HG02970 (cell line): Measurements from ENCODE around the gene TAAR6.
"Not testable (repeated sequence)": the region's sequence is repeated elsewhere in the genome, so short reads cannot be mapped to it uniquely, and the experiment has no call there.

Source experiments
- ATAC-seq: cut with Tn5 transposase; IDR thresholded peaks from one replicate; pipeline ENCODE4 v1.9.1; 2021; ENCODE audit warnings: mild to moderate bottlenecking, moderate library complexity, moderate number of reproducible peaks; ENCODE audit not compliant: unreplicated experiment, low FRiP score

TAAR6 gene

DNA sequence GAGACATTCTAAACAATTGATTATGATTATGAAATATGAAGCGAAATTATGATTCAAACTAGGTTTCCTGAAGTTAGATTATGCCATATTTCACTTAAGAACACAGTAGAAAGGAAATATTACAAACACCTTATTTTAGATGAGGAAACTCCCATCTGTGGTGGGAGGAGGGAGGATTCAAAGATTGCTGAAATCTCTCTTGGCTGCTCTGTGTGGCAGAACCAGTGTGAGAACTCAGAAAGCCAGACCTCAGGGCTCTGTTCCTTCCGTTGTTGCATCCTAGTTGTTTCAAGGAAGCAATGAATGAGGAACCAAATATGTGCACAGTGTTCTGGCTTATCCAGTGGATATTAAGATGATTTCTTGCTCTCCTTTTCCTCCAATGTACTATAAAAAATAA, 17.3 kb downstream of the TAAR6 start:
- no peak for ATAC-seq

DNA sequence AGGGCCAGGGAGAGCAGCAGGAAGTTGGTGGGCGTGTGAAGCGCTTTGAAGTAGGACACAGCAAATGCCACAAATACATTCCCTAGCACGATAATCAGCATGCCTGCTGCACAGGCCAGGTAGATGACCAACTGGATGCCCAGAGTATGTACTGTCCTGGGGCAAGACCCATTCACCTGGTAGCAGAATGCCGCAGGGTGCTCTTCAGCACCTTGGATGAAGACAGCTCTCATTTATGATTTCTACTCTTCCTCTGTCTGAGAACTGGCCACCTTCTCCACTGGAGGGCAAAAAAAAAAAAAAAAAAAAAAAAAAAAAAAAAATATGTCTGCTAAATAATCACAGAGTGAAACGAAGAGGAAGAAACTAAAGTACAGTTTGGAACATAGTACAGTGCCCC, 19.3 kb downstream of the TAAR6 start, which contains the start of gene TAAR5:
TSS of gene TAAR5 (minus strand) at position 288 of the 400 bp plus-strand sequence. CDS start at position 233, 55 bp downstream.
- ATAC-seq: no peak

DNA sequence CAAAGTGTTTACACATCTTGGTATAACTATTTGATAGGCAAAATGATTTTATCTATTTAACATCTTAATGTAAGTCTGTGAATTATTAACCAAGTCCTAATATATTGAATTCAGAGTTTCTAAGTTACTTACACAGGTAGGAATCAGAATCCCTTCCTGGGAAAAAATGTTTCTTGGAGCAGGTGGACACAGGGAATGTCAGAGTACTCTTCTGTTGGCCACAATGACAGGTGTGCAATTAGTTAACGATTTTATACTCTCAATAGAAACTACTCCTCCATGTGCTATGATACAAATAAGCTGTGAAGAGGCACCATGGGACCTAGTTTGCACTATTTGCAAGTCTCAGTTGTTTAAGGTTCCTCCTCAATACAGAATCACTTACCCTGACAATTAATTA, 20.2 kb downstream of the TAAR6 start:
- ATAC-seq: no peak

DNA sequence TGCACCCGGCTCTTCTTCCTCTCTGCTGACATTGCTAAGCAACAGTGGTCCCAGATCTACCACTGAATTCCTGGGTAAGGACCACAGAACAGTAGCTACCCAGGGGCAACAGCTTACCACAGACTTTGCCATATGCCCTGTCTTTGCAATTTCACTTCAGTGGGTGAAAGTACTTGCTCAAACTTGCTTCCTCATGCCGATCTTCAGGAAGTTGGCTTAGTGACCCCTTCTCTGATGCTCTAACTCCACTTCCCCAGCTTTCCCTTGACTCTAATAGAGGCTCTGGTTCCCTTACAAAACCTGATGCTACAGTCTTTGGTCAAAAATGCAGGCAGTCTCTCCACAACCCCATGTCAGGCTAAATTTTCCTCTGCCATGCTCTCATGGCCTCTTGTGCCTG, 22.7 kb downstream of the TAAR6 start:
- no peak for ATAC-seq

DNA sequence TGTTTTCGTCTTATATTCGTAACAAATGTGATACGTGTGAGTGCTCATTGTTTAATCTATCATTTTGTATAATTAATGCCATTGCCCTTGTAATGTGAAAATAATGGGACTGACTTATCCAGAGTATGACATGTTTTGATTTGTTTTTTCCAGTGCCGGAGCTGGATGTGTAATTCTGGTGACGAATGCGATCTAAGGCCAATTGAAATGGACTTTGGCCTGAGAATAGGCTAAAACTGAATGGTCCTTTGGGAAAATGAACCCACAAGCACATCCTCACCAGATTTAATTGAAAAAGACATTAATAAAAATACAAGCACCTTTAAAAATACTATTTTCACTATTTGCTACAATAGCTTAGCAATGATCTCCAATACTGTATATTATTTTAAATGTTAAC, 26.1 kb downstream of the TAAR6 start:
- ATAC-seq: no peak

DNA sequence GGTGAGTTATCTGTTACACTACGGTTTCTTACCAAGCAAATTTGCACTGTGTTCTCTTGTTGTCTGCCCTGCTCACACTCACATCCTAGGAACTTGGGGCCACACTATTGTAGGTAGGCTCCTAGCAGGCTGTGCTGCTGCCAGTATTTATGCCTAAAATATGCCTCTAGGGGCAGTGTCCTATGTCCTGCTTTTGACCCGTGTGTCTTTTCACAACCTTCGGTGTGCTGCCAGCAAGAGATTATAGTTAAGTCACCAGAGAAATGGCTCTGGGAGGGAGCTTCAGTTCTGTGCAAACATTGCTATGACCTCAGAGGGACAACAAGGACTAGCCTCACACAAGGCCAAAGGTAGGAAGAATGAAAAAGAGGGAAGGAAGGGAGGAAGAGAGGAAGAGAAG, 28.4 kb downstream of the TAAR6 start:
- ATAC-seq: no peak

DNA sequence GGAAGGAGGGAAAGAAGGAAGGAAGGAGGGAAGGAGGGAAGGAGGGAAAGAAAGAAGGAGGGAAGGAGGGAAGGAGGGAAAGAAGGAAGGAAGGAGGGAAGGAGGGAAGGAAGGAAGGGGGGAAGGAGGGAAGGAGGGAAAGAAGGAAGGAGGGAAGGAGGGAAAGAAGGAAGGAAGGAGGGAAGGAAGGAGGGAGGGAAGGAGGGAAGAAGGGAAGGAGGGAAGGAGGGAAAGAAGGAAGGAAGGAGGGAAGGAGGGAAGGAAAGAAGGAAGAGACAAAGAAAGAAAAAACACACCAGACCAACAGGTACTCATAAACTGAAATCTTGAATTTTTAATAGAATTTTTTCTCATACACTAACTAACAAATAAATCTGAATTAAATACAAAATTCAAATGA, 30.8 kb downstream of the TAAR6 start:
- ATAC-seq: not testable (repeated sequence)

DNA sequence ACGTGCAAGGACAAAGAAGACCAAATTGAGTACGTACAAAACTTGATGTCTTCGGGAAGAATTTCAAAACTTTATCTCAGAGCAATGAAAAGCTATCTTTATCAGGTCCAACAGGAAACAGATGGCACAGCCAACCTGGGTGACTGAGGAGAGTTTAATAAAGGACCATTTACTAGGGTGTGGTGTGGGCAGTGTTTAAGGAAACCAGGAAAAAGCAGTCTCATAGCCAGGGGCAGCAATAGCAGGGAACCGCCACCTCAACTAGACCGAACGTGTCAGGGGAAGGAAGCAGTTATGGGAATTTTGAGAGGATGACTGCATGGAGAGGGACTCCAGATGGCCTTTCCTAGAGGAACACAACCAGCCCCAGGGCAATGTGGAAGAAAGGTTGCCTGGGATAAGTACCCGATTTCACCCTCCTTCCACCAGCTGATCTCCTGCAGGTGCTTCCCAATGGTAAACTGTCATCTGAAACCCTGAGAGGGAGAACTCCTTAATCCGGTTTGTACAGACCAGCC, 34.6 kb downstream of the TAAR6 start:
- ATAC-seq: no peak

DNA sequence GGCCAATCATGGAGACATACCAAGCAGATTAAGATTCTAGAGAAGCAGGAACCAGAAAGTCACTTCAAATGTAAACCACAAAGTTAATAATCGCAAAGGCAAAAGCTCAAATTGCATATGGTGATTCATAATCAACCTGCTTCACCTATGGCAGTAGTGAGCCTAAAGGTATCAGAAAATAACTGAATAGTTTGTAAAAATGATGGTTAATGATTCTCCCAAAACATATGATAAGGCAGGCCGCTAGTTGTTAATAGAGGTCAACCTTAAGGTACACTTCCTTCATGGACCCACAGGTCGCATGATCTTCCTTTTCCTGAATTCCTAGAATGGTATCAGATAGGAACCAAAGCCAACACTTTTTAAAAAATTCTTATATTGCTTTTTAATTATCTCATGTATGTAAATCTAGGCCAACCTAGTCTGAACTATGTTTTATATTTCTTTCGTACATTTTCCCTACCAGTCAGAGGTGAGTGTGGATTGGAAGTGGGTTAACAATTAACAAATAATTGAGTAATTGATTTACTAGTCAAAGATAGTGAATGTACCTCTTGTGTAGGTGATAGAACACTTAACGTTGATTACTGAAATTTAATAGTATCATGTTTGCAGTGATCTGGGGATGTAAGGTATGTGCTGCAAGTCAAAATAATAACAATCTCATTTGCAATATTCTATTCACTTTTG, 37.6 kb downstream of the TAAR6 start:
- peak; percentile 74 for ATAC-seq

DNA sequence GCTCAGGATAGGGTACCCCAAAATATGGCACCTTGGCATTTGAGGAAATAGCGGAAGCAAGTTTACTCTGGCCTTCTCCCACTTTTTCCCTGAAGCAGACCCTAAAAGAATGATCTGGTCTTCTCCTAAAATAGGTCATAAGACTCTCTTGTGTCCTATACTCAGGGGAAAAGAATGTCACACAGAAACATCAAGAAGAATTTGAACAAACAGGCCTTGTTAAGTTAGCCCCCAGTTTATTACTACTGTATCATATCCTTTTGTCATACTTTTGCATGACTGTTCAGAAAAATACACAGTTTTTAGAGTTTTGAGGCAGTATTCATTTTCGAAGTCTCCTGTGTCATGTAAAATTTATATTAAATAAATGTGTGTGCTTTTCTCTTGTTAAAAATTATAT, 41.5 kb downstream of the TAAR6 start:
- ATAC-seq: no peak

DNA sequence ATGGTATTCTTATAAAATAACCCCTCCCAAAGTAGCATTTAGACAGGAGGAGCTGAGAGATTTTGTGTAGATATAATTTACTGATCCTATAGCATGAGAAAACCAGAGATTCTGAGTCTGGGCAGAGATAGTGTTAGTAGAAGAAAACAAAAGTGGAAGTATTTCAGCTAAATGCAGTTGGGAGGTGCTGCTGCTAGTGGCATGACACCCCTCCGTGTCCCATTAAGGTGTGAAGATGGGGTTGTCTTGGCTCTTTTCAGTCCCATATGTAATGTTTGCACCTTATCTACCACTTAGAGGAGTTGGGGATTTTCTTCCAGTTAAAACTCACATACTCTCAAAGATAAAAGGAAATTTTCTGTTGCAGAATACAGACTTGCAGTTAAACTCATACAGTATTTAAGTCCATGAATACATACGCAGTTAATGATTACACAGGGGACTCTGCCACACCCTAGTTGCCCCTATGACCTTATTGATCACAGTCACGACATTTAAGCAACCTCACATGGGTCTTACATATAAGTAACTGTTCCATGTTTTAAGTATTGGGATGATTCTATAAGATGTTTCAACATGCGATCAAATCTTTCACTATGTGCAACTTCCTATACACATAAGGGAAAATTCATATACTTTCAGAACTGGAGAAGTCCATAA, 42.5 kb downstream of the TAAR6 start:
- ATAC-seq: no peak

DNA sequence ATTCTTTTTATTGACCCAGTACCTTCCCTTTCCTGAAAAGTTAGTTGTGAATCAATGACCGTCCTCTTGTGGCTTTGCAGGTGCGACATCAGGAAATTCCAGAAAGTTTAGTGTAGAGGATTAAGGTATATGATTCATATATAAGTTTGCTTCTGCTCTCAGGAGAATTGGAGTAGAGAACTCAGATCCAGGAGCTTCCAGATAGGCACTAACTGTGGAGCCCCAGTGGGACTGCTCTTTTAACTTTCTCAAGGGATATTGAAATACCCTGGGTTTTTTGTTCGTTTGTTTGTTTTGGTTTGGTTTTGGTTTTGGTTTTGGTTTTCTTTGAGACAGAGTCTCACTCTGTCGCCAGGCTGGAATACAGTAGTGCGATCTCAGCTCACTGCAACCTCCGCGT, 44.4 kb downstream of the TAAR6 start:
- ATAC-seq: no peak

DNA sequence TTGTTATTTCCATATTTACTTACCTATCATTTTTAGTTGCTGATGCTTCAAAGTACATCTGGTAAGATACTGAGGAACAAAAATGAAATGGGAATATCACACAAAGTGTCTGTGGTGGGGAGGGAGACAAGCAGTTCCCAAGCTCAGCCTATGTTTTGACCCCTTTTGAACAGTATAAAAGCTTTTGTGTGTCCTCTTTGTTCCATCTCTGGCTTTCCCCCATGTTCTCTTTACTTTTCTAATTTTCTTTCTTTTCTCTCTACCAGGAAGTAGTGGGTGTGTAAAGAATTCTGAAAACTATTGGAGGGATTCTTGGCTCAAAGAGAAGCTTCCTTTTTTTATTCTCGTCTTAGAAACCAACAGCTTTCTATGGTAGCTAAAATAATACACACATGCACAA, 46.6 kb downstream of the TAAR6 start:
- no peak for ATAC-seq
